Progenitor cell of endocrine pancreas (in vitro differentiated cells): ENCODE results near the gene ODAM. TPM values are rescaled to one million over a fixed set of nuclear protein-coding genes. Genes with fewer than 3 reads are reported as not detected.
A peak's percentile ranks its signal among the peaks of the same experiment; 100 is the strongest.

Experiments
- DNase-seq: peaks from one replicate; pipeline ENCODE4 v3.0.0; 2021; ENCODE audit warnings: low spot score; ENCODE audit not compliant: unreplicated experiment
- H3K27ac Mint-ChIP-seq: 2 replicates; pipeline ENCODE4 v1.8.0; 2021; ENCODE audit warnings: mild to moderate bottlenecking, moderate library complexity, mixed read lengths
- H3K27me3 Mint-ChIP-seq: 2 replicates; pipeline ENCODE4 v1.8.0; 2021; ENCODE audit warnings: mixed read lengths
- H3K36me3 Mint-ChIP-seq: 2 replicates; pipeline ENCODE4 v1.8.0; 2022; ENCODE audit warnings: mixed read lengths; ENCODE audit not compliant: insufficient read depth
- H3K4me1 Mint-ChIP-seq: 2 replicates; pipeline ENCODE4 v1.8.0; 2021; ENCODE audit warnings: low read depth, mixed read lengths
- H3K4me3 Mint-ChIP-seq: 2 replicates; pipeline ENCODE4 v1.8.0; 2021; ENCODE audit warnings: low read depth, mild to moderate bottlenecking, moderate library complexity, mixed read lengths
- H3K9me3 Mint-ChIP-seq: 2 replicates; pipeline ENCODE4 v1.8.0; 2021; ENCODE audit warnings: low read depth, mixed read lengths
- CTCF ChIP-seq: fragments of 200-600 bp; sonication (generic); IDR thresholded peaks from one replicate; pipeline ENCODE4 v1.5.0; 2021; ENCODE audit warnings: antibody characterized with exemption, mild to moderate bottlenecking; ENCODE audit not compliant: unreplicated experiment
- total RNA-seq: library from RNA; stranded (reverse); gene quantifications from 2 replicates; pipeline ENCODE4 v1.2.1, GENCODE V29; 2021

The ODAM gene
- total RNA-seq, 1 donor from 2014 or later: not detected

- Mint-ChIP-seq H3K36me3 (no peaks in the 10 kb centered on the region), H3K27me3 (no peaks in the 10 kb centered on the region), H3K27ac (peak overlapping the region; percentile 0), H3K9me3 (no peaks in the 10 kb centered on the region), H3K4me1 (peaks cover 23% of the 10 kb centered on the region), H3K4me3 (no peak overlapping the region)
- DNase-seq: no peak
- peak; percentile 87 for TF ChIP-seq CTCF
These were observed 12.2 kb upstream of the ODAM start for GRCh38 chr4:70183168-70183939.

- Mint-ChIP-seq H3K9me3 (no peaks in the 10 kb centered on the region), H3K36me3 (no peaks in the 10 kb centered on the region), H3K27me3 (no peaks in the 10 kb centered on the region), H3K4me1 (peaks cover 23% of the 10 kb centered on the region), H3K4me3 (no peak overlapping the region), H3K27ac (peak overlapping the region; percentile 28)
- no peak for DNase-seq
- peak; percentile 1 for TF ChIP-seq CTCF
These were observed 11.6 kb upstream of the ODAM start for GRCh38 chr4:70183940-70184246.

GRCh38 chr4:70187216-70187615 is 8.3 kb upstream of the ODAM start:
- no peaks in the 10 kb centered on the region for H3K36me3 Mint-ChIP-seq
- no peak for DNase-seq
- H3K4me1 Mint-ChIP-seq: peaks cover 19% of the 10 kb centered on the region
- H3K9me3 Mint-ChIP-seq: peaks cover 6% of the 10 kb centered on the region
- H3K27me3 Mint-ChIP-seq: no peaks in the 10 kb centered on the region
- no peak for TF ChIP-seq CTCF
- H3K4me3 Mint-ChIP-seq: no peak overlapping the region
- no peak overlapping the region for H3K27ac Mint-ChIP-seq

GRCh38 chr4:70190579-70190978 is 4.9 kb upstream of the ODAM start:
- no peak for DNase-seq
- TF ChIP-seq CTCF: no peak

GRCh38 chr4:70191647-70192046 is 3.9 kb upstream of the ODAM start:
- peaks cover 6% of the 10 kb centered on the region for H3K9me3 Mint-ChIP-seq
- no peak overlapping the region for H3K27ac Mint-ChIP-seq
- no peaks in the 10 kb centered on the region for H3K27me3 Mint-ChIP-seq
- no peak overlapping the region for H3K4me3 Mint-ChIP-seq
- no peaks in the 10 kb centered on the region for H3K36me3 Mint-ChIP-seq
- no peak for TF ChIP-seq CTCF
- DNase-seq: no peak
- peaks cover 2% of the 10 kb centered on the region for H3K4me1 Mint-ChIP-seq

More at GRCh38 chr4:70190579-70190978, 4.9 kb upstream of the ODAM start:
- Mint-ChIP-seq H3K9me3 (peaks cover 6% of the 10 kb centered on the region), H3K4me3 (no peak overlapping the region), H3K27ac (no peak overlapping the region), H3K36me3 (no peaks in the 10 kb centered on the region), H3K27me3 (no peaks in the 10 kb centered on the region), H3K4me1 (peaks cover 2% of the 10 kb centered on the region)
